GM19240 (cell line): Measurements from ENCODE around the gene OR5K1.

Experiments used
- DNase-seq: peaks from one replicate; pipeline ENCODE4 v3.0.0; 2011; ENCODE audit warnings: low spot score; ENCODE audit not compliant: insufficient read length

The OR5K1 gene

DNA sequence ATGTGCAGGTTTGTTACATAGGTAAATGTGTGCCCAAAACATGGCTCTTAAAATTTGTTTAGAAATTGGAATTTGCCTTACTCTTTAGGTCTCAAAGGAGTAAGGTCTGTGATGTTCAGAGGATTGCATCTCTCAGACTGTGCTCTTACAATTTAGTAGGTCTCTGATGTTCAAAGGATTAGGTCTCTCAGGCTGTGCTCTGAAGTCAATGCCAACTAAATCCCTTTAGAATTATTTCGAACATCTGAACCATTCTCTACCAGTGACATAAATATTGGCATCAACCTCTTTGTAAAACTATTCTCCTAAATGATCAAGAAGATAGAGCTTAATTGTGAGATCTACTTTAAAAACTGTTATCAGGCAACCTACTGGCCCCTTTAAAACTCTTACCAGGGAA is at the start of gene OR5K1:
OR5K1 (plus strand) TSS at position 301 of the 400 bp plus-strand sequence. CDS start 6,376 bp downstream, outside the sequence.
- no peak for DNase-seq

DNA sequence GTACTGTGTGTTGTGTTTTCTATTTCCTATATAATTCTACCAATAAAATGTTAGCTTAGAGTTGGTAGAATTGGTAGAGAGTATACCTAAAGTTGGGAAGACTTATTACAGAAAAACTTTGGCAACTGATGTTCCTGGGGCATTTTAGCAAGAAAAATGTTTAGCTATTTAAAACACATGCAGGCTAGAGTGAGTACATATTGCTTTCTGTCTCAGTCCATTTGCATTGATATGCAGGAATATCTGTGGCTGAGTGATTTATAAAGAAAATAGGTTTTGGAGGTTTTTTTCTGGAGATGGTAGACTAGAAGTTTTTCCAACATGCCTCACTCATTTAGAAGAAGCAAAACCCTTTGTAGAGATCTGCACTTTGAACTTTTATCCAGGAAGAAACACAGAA is 30.4 kb upstream of the OR5K1 start:
- DNase-seq, result no peak

DNA sequence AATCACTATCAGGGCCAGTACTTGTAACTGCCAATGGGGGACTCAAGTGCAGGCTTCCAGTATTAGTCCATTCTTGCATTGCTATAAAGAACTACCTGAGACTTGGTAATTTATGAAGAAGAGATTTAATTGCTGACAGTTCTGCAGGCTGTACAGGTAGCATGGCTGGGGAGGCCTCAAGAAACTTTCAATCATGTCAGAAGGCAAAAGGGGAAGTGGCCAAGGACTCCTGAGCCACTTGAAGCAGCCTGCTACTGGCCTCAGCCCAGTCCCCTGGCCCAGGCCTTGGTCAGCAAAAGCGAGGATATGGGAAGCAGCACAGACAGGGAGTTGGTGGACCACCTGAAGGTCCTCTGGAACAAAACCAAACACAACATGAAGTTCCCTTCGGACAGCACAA is 29.2 kb upstream of the OR5K1 start:
- no peak for DNase-seq

DNA sequence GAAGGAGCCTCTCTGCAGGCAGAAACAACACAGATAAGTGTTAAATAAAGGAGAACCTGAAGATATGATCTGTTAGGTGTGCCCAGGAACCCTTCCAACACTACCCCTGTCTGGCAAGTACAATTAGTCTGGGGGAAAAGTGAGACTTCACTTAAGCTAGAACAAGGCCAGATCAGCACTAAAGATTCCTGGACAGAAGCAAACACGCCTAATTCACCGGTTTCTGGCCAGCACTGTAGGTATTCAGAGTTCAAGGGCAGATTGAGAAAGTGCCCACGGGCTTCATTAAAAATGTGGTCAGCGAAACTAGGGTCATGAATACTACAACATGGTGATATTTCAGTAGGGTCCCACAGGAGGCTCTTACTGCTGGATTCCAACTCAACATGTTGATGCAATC is 28.6 kb upstream of the OR5K1 start:
- DNase-seq, result no peak

DNA sequence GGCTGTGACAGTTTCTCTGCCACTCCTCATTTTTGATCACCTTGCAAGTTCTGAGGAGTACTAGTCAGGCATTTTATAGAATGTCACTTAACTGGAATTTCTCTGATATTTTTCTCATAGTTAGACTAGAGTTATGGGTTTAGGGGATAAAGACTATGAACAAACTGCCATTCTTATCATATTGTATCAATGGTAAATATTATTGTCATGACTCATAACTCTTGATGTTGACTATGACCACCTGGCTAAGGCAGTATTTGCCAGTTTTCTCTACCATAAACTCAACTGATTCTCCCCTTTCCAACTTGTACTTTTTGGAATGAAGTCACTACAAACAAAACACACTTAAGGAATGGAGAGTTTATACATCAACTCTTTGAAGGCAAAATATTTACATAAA is 22.7 kb upstream of the OR5K1 start:
- DNase-seq, result no peak

DNA sequence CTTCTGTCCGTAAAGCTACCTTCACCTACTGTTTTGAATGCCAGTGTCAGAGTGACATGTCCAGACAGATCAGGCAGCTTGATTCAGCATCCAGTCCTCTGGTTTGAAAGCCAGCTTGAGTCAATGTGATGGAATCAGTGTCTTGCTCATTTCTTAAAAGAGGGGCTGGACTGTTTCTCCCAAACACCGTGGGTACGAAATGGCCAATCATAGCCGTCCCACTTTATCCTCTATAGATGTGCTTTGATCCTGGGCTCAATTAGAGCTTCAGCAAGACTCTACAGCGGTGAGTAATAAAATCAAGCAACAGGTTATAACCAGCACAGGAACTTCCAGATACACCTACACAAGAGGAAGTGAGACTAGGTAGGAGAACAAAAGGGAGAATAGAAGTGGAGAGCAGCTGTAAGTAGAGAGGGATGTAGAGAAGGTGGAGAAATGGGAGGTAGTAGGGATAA is 17.0 kb upstream of the OR5K1 start:
- no peak for DNase-seq

DNA sequence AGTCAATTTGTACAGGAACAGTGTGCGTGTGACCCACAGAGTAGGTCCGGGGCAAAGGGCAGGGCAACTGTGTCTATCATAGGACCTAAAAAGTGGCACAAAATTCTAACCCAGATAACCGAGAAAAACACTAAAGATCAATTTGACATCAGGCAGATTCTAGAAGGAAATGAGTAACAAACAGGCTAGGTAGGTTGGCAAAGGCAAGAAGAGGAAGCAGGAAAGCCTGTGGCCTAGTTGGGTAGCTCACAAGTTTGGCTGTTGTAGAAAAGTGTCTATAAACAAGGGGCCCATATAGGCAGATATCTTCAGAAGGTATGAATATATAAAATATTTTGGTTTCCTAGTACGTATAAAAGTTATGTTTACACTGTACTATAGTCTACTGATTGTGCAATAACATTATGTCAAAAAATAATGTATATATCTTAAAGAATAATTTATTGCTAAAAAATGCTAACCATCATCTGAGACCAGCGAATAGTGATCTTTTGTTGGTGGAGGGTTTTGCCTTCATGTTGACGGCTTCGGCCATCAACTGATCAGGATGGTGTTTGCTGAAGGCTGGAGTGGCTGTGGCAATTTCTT is 13.3 kb upstream of the OR5K1 start:
- no peak for DNase-seq

DNA sequence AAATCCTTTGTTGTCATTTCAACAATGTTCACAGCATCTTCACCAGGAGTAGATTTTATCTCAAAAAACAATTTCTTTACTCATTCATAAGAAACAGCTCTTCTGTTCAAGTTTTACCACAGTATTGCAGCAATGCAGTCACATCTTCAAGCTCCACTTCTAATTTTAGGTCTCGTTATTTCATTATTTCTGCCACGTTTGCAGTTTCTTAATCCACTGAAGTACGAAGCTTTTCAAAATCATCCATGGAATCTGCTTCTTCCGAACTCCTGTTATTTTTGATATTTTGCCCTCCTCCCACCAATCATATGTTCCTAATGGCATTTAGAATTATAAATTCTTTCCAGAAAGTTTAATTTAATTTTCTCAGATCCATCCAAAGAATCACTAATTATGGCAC is 12.6 kb upstream of the OR5K1 start:
- DNase-seq, result no peak

DNA sequence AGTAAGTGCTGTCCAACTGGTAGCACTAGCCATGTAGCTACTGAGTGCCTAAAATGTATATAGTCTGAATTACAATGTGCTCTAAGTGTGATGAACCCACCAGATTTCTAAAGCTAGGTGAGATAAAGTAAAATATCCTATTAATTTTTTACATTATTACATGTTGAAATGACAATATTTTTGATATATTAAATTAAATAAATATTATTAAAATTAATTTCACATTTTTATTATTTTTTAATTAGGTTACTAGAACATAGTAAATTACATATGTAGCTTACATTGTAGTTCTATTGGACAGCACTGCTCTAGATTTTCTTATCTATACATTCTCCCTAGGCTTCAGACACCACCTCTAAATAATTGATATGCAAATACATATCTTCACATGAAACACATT is 9.2 kb upstream of the OR5K1 start:
- DNase-seq, result no peak

DNA sequence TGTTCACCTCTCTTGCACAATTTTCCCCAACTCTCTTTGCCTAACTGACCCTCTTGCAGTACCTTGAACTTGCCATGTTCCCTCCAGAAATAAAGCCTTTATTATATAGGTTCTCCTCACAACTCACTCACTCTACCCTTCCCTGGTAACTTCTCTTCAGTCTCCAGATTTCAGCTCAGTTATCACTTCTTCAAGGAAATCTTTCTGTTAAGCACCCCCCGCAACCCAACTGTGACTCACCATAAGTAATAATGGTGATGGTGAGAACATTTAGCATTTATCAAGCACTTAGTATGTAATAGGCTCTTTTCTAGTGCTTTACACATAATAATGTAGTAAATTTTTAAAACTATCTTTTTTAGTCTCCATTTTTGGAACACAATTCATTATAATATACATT is 8.1 kb upstream of the OR5K1 start:
- no peak for DNase-seq

DNA sequence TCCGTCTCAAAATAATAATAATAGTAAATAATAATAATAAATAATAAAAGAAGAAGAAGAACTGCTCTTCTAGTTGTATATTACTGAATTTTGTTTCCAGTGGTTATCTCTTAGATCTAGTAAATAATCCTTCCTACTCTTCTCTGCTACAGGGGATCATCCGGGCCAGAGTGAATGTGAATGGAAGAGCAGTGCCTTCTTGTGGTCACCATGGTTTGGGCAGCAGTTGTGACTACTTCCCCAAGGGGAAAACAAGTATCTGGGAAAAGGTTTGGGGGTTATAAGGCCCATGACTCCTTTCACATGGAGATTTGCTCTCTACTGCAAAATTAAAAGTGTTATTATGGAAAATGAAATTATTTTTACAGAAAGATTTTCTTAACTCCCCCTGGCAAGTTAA is 5.5 kb upstream of the OR5K1 start:
- no peak for DNase-seq

DNA sequence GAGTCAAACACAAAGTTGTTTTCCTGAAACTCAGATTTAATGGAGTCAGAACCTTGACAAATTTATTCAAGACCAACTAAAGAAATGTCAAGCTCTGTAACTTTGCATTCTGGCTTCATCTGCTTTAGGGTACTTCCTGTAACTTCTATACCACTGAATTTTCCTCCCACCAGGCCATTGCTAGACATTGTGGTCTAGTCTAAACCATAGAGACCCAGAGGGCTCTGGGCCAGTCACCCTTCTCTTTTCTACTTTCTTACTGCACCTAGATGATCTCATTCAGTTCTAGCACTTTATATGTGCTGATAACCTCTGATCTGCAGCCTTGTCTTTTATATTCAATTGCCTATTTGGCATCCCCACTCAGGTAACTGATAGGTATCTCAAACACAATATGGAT is 2.8 kb upstream of the OR5K1 start:
- DNase-seq, result no peak

DNA sequence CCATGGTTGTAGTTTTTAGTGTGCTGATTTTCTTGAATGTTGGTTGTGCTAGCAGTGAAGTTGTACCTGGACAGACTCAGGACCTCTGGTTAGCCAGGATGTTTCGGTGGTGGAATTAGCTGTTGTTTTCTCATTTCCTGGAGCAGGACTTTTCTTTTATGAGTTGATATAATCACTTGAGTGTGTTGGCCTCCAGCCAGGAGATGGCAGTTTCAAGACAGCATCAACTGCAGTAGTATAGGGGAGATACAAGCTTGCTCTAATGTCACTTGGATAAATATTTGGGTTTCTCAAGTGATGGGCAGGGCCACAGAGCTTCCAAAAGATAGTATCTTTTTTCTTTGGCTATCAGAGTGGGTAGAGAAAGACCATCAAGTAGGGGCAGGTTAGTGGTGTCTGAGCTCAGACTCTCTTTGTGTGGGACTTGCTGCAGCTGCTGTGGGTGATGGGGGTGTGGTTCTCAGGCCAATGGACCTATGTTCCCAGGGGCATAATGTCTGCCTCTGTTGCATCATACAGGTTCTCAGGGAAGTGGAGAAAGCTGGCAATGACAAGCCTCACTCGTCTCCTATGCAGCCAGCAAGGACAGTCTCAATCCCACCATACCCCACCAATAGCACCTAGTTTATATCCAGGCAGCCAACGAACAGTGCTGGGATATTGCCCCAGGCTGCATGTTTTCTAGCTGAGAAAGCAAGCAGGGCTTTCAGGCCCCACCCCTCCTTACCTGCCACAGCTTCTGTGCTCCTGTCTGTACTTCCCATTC is 19.9 kb downstream of the OR5K1 start:
- no peak for DNase-seq

DNA sequence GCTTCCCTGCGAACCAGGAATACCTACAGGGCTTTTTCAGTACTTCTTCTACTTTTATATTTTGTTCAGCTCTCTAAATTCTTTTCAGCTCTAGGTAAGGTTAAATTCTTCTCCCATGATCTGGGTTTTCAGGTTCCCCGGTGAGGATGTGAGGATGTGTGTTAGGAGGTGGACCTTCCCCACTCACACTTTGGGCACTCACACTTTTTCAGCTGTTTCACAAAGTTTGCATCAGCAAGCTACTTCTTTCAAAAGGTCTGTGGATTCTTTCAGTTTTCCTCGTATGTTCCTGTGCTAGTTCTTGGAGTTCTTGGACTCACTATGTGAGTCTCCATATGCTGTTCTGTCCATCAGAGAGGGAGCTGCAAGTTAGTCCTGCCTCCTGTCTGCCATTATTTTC is 20.6 kb downstream of the OR5K1 start:
- no peak for DNase-seq

DNA sequence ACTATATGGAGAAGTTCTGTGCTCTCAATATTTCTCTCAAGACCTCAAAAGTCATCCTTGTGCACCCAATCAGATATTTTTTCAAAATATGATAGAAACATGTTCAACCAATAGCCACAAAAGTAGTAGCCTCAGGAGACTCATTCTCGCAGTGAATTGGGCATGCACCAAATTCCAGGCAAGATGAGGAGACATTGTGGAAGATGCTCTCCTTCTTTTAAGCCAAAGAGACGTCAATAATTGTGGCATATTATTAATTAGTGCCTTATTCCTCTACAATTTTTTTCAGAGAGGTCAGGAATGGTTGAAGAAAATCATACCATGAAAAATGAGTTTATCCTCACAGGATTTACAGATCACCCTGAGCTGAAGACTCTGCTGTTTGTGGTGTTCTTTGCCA is 34.4 kb downstream of the OR5K1 start, which contains the start of gene OR5K2:
OR5K2 (plus strand) TSS at position 301 of the 400 bp plus-strand sequence; CDS start at position 301, 0 bp downstream.
- DNase-seq, result no peak

DNA sequence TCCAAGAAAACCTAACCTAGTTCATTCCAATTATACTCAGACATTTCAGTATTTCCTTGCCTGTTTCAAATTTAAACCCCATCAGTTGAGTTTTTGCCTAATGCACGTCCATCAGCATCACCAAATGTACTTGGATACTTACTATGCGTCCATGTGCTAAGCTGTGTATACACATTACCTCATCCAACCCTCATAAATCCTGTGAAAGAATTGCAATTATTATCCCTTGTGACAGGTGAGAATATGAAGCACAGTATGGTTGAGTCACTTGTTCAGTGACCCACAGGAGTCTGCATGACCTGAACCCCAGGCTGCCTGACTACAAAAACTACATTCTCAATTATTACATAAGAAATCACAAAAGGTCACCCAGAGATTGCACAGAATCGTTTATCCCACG is 37.0 kb downstream of the OR5K1 start:
- DNase-seq, result no peak

DNA sequence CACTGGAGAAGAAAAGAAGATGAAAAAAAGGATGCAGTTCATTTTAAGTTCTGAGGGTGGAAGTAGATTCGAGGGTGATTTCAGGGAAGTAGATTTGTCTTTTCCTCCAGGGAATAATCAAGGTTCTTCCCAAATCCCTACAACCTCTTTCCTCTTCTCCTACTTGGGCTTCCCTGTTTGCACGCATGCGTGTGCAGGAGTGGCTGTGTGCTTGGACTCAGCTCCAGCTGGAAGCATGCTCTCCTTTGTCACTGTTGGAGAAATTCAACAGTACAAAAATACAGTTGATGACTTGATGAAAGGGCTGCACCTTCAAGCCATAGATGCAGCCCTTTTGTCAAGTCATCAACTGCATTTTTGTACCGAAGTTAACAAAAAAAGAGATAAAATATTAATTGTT is 38.3 kb downstream of the OR5K1 start:
- no peak for DNase-seq

DNA sequence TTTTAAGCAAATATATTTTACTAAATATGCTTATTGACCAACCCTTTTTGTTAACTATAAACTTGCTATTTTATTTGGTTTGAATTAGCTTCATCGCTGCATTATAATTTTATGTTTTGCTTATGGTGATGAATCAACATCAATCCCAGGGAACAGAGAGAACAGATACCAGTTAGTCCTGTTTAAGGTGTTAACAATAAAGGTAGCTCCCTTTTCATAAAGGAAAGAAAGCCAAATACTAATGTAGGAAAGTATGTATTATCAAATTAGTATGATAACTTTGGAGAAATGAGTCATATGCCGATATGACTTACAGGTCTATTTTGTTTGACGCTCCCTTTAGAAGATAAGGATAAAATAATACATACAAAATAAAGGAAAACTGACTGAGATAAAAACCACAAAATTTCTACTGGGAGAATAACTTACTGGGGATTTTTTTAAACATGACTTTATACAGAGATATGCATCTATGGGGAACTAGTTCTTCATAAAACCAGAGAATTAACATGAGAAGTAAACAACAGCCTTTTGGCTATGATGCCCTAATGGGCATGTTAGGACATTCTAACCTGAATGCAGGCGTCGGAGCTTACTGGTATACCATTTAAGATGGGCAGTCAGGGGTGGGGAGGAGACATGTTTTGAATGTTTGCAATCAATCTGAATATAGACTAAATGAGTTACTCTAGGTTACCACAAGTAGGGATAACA is 39.0 kb downstream of the OR5K1 start:
- DNase-seq, result no peak

DNA sequence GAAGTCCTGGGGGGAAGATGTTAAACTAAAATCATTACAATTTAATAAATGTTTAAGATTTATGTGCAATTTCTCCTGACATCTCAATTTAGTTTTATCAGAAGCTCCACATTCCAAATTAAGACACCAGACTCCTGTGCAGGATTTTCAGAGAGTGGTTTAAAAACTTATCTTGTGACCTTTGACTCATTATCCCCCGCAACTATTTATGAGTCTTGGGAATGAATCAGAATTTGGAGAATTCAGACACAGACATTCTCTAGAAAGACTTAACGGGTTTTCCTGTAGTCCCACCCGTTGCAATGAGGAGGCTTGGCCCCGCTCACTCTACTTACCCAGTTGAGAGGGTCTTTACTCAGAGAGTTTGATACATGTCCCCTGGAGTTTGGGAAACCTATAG is 41.5 kb downstream of the OR5K1 start:
- DNase-seq, result no peak

DNA sequence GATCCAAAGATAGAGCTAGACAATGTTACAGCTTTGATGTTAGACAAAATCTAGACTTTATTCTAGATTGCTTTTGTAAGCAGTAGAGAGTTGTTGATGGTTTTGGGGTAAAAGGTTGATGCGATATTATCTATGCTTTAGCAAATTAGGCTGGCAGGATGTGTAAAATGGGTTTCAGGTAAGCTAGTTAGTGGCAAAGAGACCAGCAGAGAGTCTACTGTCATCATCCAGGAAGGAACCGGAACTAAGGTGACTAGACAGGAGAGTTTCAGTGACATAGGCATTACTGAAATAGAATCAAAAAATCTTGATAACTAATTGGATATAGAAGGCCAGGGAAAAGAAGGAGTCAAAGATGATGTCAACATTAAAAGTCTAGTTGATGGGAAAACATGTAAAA is 45.6 kb downstream of the OR5K1 start:
- no peak for DNase-seq

DNA sequence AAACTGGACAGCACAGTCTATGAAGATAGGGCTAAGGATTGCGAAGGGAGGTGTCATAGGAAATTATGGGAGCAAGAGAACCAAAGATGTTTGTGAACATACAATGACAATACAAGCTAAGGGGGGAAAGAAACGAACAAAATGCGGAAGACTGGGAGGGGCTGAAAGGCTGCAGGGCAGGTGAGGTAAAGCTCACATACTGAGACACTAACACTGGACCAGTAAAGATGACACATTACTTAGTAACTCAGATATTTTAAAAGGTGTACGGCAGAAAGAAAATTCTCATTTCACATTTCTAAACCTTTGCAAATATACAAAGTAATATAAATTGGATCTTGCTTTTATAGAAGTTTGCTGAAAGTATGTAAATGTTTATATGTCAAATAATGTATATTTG is 49.6 kb downstream of the OR5K1 start:
- no peak for DNase-seq

DNA sequence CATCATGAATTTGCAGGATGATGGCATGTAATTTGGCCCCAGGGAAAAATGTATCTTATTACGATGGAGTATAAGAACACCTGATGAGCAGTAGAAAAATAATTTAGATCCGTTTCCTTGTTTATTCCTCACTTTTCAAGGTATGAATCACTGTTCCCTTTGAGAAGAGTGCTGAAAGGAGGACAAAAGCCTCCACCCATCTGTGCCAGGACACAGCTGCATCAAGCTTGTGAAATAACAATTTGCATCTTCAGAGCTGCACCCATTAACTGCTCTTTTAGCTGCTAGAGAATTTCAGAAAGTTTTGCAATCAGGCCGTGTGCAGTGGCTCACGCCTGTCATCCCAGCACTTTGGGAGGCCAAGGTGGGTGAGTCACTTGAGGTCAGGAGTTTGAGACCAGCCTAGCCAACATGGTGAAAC is 50.1 kb downstream of the OR5K1 start:
- DNase-seq, result no peak
